ENCODE results near the gene CDH5. TPM values are rescaled to one million over a fixed set of nuclear protein-coding genes. Genes with fewer than 3 reads are reported as not detected.

The CDH5 gene
- polyA plus RNA-seq, 1 of the 3 experiments (the other 2 are of a cell fraction) = not detected

GRCh38 chr16:66372078-66372897 is 5.8 kb downstream of the CDH5 start:
- Histone ChIP-seq H3K27ac (ENCODE audit: low read depth in 2 of 2, low read length in 1 of 2) (no peak overlapping the region), H4K20me1 (ENCODE audit: insufficient read depth) (no peaks in the 10 kb centered on the region), H3K4me3 (ENCODE audit: low read depth in 2 of 2, low read length in 1 of 2) (no peak overlapping the region), H3K4me1 (ENCODE audit: control insufficient read depth in 1 of 2, insufficient read depth in 2 of 2, low read depth in 1 of 2, low read length in 1 of 2) (no peaks in the 10 kb centered on the region), H3K9ac (no peak overlapping the region), H3K36me3 (replicated peaks in 1 of 2; ENCODE audit: control insufficient read depth in 1 of 2, insufficient read depth in 2 of 2, low read length in 1 of 2) (no peaks in the 10 kb centered on the region), H3K9me2 (no peaks in the 10 kb centered on the region), H2AFZ (ENCODE audit: low read depth) (no peak overlapping the region), H3K4me2 (no peak overlapping the region), H3F3A (replicated peaks; ENCODE audit: insufficient read depth) (no peaks in the 10 kb centered on the region), H3K79me2 (ENCODE audit: insufficient read depth) (no peaks in the 10 kb centered on the region), H3K9me3 (no peaks in the 10 kb centered on the region), H3K27me3 (ENCODE audit: insufficient read depth) (no peaks in the 10 kb centered on the region)
- CTCF ChIA-PET = interaction anchor here (0.7 to 9.4 kb wide), 2 partner anchors 9 to 15 kb away, joined by 3 to 92 read pairs; no protein-coding TSS in a partner anchor
- WGBS (ENCODE audit: low lambda C conversion rate) = 80% methylated on average over 11 of the region's 15 CpGs
- TF ChIP-seq MEF2A (IDR thresholded peaks at IDR 0.05; ENCODE audit: borderline replicate concordance, low read depth) = no peak
- TF ChIP-seq, protein P1, sequence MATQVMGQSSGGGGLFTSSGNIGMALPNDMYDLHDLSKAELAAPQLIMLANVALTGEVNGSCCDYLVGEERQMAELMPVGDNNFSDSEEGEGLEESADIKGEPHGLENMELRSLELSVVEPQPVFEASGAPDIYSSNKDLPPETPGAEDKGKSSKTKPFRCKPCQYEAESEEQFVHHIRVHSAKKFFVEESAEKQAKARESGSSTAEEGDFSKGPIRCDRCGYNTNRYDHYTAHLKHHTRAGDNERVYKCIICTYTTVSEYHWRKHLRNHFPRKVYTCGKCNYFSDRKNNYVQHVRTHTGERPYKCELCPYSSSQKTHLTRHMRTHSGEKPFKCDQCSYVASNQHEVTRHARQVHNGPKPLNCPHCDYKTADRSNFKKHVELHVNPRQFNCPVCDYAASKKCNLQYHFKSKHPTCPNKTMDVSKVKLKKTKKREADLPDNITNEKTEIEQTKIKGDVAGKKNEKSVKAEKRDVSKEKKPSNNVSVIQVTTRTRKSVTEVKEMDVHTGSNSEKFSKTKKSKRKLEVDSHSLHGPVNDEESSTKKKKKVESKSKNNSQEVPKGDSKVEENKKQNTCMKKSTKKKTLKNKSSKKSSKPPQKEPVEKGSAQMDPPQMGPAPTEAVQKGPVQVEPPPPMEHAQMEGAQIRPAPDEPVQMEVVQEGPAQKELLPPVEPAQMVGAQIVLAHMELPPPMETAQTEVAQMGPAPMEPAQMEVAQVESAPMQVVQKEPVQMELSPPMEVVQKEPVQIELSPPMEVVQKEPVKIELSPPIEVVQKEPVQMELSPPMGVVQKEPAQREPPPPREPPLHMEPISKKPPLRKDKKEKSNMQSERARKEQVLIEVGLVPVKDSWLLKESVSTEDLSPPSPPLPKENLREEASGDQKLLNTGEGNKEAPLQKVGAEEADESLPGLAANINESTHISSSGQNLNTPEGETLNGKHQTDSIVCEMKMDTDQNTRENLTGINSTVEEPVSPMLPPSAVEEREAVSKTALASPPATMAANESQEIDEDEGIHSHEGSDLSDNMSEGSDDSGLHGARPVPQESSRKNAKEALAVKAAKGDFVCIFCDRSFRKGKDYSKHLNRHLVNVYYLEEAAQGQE (IDR thresholded peaks at IDR 0.05; ENCODE audit: low read depth, low read length) = no peak
- no peak for TF ChIP-seq NRF1 (IDR thresholded peaks at IDR 0.05; ENCODE audit: low read depth, low read length)
- no peak for TF ChIP-seq IRF3 (IDR thresholded peaks at IDR 0.05; ENCODE audit: low read depth, low read length)
- no peak for TF ChIP-seq RCOR1 (IDR thresholded peaks at IDR 0.05; ENCODE audit: low read length)
- no peak for TF ChIP-seq GABPA (IDR thresholded peaks at IDR 0.05; ENCODE audit: low read depth)
- no peak for TF ChIP-seq RXRA (IDR thresholded peaks at IDR 0.05; ENCODE audit: borderline replicate concordance, low read depth)
- no peak for TF ChIP-seq POLR2AphosphoS5 (IDR thresholded peaks at IDR 0.05; ENCODE audit: low read depth, low read length)
- POLR2A ChIA-PET = no interaction called here
- no peak for DNase-seq

GRCh38 chr16:66372898-66373155 is 6.3 kb downstream of the CDH5 start:
- Histone ChIP-seq H3K27ac (ENCODE audit: low read depth in 2 of 2, low read length in 1 of 2) (no peak overlapping the region), H2AFZ (ENCODE audit: low read depth) (no peak overlapping the region), H3K79me2 (ENCODE audit: insufficient read depth) (no peaks in the 10 kb centered on the region), H3K9ac (no peak overlapping the region), H3F3A (replicated peaks; ENCODE audit: insufficient read depth) (no peaks in the 10 kb centered on the region), H3K27me3 (ENCODE audit: insufficient read depth) (no peaks in the 10 kb centered on the region), H3K9me2 (no peaks in the 10 kb centered on the region), H3K4me3 (ENCODE audit: low read depth in 2 of 2, low read length in 1 of 2) (no peak overlapping the region), H4K20me1 (ENCODE audit: insufficient read depth) (no peaks in the 10 kb centered on the region), H3K36me3 (replicated peaks in 1 of 2; ENCODE audit: control insufficient read depth in 1 of 2, insufficient read depth in 2 of 2, low read length in 1 of 2) (no peaks in the 10 kb centered on the region), H3K9me3 (no peaks in the 10 kb centered on the region), H3K4me2 (no peak overlapping the region), H3K4me1 (ENCODE audit: control insufficient read depth in 1 of 2, insufficient read depth in 2 of 2, low read depth in 1 of 2, low read length in 1 of 2) (no peaks in the 10 kb centered on the region)
- no peak for DNase-seq
- POLR2A ChIA-PET = no interaction called here
- TF ChIP-seq, protein P1 (IDR thresholded peaks at IDR 0.05; ENCODE audit: low read depth, low read length) = no peak
- TF ChIP-seq JUND (IDR thresholded peaks at IDR 0.05) (no peak), NFIC (IDR thresholded peaks at IDR 0.05; ENCODE audit: borderline replicate concordance) (no peak), EP300 (IDR thresholded peaks at IDR 0.05; ENCODE audit: borderline replicate concordance in 1 of 2, low read depth in 1 of 2, low read length in 1 of 2) (no peak), RFX5 (IDR thresholded peaks at IDR 0.05; ENCODE audit: low read length) (no peak), RAD21 (IDR thresholded peaks at IDR 0.05; ENCODE audit: low read length) (no peak), SIN3A (IDR thresholded peaks at IDR 0.05; ENCODE audit: borderline replicate concordance, low read depth, low read length) (no peak)
- TF ChIP-seq, protein P2, sequence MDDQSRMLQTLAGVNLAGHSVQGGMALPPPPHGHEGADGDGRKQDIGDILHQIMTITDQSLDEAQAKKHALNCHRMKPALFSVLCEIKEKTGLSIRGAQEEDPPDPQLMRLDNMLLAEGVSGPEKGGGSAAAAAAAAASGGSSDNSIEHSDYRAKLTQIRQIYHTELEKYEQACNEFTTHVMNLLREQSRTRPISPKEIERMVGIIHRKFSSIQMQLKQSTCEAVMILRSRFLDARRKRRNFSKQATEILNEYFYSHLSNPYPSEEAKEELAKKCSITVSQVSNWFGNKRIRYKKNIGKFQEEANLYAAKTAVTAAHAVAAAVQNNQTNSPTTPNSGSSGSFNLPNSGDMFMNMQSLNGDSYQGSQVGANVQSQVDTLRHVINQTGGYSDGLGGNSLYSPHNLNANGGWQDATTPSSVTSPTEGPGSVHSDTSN (IDR thresholded peaks at IDR 0.05) = no peak
- CTCF ChIA-PET = interaction anchor here (9.4 kb wide), 1 partner anchor 15 kb away, joined by 92 read pairs; no protein-coding TSS in a partner anchor
- WGBS (ENCODE audit: low lambda C conversion rate) = 86% methylated on average over 3 of the region's 4 CpGs
